Measurements from ENCODE around the gene HHLA2.

The HHLA2 gene

DNA sequence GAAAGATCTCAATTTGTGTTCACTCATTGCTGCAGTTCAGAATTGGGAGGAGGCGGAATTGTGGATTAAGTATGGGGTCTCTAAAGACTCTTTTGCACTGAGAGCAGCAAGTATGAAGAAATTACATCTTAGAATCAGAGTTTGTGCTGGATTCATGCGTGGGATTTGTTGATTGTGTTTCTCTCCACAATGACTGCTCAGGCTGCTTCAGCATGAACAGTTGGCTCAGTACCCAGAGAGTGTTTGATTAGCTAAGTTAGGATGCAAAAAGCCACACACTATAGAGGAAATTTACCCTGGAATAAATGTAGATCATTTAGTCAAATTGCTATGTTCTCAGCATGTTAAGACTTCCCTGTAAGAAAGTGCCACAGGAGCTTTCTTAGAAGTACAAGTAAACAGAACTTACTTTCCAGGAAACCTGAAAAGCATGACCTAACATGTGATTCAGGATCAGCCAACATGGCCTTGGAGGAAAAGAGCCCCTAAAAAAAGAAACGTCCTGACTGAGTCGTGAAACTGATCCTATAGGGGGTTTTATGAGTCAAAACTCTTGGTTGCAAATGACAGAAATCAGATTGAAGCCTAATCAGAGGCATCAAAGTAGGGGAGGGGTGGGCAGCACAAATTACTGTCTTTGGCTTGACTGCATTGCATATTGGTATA is 32.6 kb downstream of the HHLA2 start:
- DNase-seq (ENCODE audit: low read depth) = peak; percentile 37
- no peak overlapping the region for H3K4me3 ChIP-seq (ENCODE audit: low read length)
- TF ChIP-seq, protein P1, sequence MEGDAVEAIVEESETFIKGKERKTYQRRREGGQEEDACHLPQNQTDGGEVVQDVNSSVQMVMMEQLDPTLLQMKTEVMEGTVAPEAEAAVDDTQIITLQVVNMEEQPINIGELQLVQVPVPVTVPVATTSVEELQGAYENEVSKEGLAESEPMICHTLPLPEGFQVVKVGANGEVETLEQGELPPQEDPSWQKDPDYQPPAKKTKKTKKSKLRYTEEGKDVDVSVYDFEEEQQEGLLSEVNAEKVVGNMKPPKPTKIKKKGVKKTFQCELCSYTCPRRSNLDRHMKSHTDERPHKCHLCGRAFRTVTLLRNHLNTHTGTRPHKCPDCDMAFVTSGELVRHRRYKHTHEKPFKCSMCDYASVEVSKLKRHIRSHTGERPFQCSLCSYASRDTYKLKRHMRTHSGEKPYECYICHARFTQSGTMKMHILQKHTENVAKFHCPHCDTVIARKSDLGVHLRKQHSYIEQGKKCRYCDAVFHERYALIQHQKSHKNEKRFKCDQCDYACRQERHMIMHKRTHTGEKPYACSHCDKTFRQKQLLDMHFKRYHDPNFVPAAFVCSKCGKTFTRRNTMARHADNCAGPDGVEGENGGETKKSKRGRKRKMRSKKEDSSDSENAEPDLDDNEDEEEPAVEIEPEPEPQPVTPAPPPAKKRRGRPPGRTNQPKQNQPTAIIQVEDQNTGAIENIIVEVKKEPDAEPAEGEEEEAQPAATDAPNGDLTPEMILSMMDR (IDR thresholded peaks at IDR 0.05; ENCODE audit: insufficient read depth, low read depth, low read length, missing control alignments) = no peak

DNA sequence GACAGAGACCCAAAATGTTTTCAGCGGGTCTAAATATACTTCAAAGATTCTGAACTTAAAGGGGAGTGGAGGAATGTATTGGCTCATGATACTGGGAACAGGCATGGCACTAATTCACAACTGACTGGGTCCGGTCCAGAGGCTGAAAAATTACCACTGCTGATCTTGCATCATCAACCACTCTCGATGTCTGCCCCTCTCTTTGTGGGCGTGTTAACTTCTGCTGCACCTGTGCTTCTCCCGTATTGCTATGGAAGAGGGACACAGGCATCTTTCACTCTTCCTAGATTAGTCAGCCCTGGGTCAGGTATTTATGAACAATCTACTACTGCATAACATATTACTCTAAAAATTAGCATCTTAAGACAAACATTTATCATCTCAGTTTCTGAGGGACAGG is 33.2 kb downstream of the HHLA2 start:
- TF ChIP-seq, protein P1 (IDR thresholded peaks at IDR 0.05; ENCODE audit: insufficient read depth, low read depth, low read length, missing control alignments) = no peak
- DNase-seq (ENCODE audit: low read depth) = no peak
- no peak overlapping the region for H3K4me3 ChIP-seq (ENCODE audit: low read length)

DNA sequence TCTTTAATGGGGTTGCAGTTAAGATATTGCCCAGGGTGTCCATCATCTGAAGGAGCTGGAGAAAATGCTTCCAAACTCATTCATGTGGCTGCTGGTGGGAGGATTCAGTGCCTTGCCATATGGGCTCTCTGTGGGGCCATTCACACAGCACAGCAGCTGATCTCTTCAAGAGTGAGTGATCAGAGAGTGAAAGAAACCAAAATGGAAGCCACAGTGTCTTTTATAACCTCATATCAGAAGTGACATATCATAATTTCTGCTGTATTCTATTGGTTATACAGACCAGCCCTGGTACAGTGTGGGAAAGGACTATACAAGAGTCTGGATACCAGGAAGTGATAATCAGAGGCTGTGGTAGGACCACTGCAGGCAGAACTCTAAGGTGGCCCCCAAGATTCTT is 33.6 kb downstream of the HHLA2 start:
- DNase-seq (ENCODE audit: low read depth) = no peak
- H3K4me3 ChIP-seq (ENCODE audit: low read length) = no peak overlapping the region
- TF ChIP-seq, protein P1 (IDR thresholded peaks at IDR 0.05; ENCODE audit: insufficient read depth, low read depth, low read length, missing control alignments) = no peak

DNA sequence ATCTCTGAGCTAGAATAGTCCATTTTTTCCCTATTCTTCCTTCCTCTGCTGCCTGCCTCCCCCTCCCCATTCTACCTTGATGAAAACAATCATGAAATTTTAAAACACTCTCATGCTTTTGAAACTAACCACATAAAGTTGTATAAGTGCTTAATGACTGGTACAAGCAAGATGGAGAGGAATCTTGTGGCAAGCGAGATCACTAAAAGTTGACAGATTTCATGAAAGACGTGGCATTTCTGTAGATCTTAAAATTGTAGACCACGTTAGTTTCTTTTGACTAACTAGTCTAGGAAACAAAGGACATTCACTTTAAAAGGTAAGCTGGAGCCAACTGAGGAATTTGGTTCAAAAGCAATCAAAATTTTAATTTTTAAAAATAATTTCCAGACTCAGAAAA is 35.4 kb downstream of the HHLA2 start:
- no peak for DNase-seq (ENCODE audit: low read depth)

DNA sequence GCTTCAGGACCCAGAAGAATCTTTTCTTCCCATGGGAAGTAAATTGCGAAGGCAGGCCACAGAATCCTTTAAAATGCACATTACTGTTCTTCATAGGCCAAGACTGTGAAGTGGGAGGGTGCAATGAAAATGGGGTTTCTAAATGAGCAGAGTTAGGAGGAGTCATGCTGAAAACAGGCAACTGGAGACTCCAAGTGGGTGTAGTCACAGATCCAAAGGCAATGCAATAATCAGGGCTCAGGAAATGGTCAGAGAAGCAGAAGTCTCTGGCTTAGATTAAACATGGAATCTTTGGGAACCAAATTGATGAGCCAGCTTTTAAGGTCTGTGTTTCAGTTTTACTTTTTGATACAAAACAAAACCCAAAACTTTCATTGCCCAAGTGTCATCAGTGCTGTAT is 37.6 kb downstream of the HHLA2 start:
- TF ChIP-seq, protein P1 (IDR thresholded peaks at IDR 0.05; ENCODE audit: insufficient read depth, low read depth, low read length, missing control alignments) = no peak
- DNase-seq (ENCODE audit: low read depth) = no peak
- H3K4me3 ChIP-seq (ENCODE audit: low read length) = no peak overlapping the region

More for the DNA sequence above, 35.4 kb downstream of the HHLA2 start:
- no peak overlapping the region for H3K4me3 ChIP-seq (ENCODE audit: low read length)
- TF ChIP-seq, protein P1 (IDR thresholded peaks at IDR 0.05; ENCODE audit: insufficient read depth, low read depth, low read length, missing control alignments) = no peak

DNA sequence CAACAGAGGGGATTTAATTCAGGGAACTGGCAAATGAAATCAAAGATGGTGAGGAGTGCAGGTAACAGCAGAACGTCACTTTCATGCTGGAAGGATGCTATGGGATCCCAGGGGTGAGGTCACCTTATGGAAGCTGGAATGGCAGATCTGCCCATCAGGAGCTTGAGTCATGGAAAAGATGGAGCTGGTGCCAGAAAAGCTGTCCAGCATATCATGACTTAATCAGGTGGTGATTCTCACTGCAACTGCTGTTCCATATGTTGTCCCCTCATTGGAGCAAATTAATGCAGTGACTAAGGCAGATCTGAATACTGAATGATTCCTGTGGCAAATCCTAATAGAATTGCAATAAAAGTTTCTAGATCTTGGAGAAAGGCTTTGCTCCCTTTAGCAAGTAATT is 38.4 kb downstream of the HHLA2 start:
- H3K4me3 ChIP-seq (ENCODE audit: low read length) = no peak overlapping the region
- DNase-seq (ENCODE audit: low read depth) = peak; percentile 47
- TF ChIP-seq, protein P1 (IDR thresholded peaks at IDR 0.05; ENCODE audit: insufficient read depth, low read depth, low read length, missing control alignments) = no peak

DNA sequence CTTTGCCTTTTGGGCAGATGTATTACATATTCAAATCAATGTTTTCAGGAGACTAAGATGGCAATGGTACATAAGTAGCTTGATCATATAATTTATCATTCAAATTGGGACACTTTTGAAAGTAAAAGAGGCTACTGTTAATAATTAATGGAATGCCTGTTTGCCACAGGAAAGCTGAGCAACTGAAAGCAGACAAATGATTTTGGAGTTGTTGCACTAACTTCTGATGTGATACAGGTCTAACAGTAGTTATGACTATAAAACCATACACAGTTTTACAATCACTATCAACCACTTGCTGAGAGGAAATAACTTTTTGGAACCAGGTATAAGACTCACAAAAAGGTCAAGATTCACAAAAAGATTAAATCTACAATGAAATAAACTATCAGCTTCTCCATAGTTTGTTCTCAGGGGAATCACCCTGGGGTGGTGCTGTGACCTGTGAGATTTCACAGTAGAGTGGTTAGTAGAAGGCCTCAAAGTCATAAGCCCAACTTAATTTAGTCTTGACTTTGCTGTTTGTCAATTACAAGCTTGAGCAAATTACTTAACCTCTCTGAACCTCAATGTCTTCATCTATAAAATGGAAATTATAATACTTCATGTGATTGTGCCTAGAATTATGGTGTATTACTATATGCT is 42.7 kb downstream of the HHLA2 start:
- no peak for DNase-seq (ENCODE audit: low read depth)
- TF ChIP-seq, protein P1 (IDR thresholded peaks at IDR 0.05; ENCODE audit: insufficient read depth, low read depth, low read length, missing control alignments) = no peak
- H3K4me3 ChIP-seq (ENCODE audit: low read length) = no peak overlapping the region

Measured in epithelial cell of esophagus (primary cell).